H1 (cell line): ENCODE data around the gene TAF15. TPM values are rescaled to one million over a fixed set of nuclear protein-coding genes. Genes with fewer than 3 reads are reported as not detected.

ENCODE experiments used
- CTCF ChIA-PET: fragments of 300-600 bp; sonication (Branson Sonifier 250); formaldehyde crosslinking; loops from one replicate; lab custom pipeline; 2021; ENCODE audit not compliant: partially characterized antibody; lab: Charles Lee
- POLR2A ChIA-PET: fragments of 300-600 bp; sonication (Branson Sonifier 250); formaldehyde crosslinking; loops from one replicate; lab custom pipeline; 2021; ENCODE audit warnings: inconsistent platforms; ENCODE audit not compliant: partially characterized antibody; lab: Charles Lee
- DNase-seq, 2 experiments: peaks; one replicate each; pipeline versions ENCODE4 v3.0.0 to v3.0.0-alpha.2; 2010 to 2022; ENCODE audit warnings: low spot score in 2 of 2, low read depth in 1 of 2, mixed read lengths in 1 of 2
- FAIRE-seq: peaks from 2 replicates; lab custom pipeline; 2011; peaks lifted over from hg19 to GRCh38; lab: Jason Lieb, UNC
- H2AFZ ChIP-seq: 2 replicates; pipeline ENCODE4 v1.8.1; 2012; ENCODE audit warnings: low read length, inconsistent platforms
- H2AK5ac ChIP-seq: 2 replicates; pipeline ENCODE4 v1.6.1; 2013; ENCODE audit warnings: low read depth, low read length
- H2BK120ac ChIP-seq: replicated peaks from 2 replicates; pipeline ENCODE3; 2013; ENCODE audit warnings: low read depth, low read length, inconsistent platforms
- H2BK12ac ChIP-seq: 2 replicates; pipeline ENCODE4 v1.6.1; 2013; ENCODE audit warnings: low read depth, low read length
- H2BK15ac ChIP-seq: 2 replicates; pipeline ENCODE4 v1.6.1; 2013; ENCODE audit warnings: low read length
- H2BK20ac ChIP-seq: 2 replicates; pipeline ENCODE4 v1.6.1; 2013; ENCODE audit warnings: low read length
- H2BK5ac ChIP-seq: 2 replicates; pipeline ENCODE4 v1.6.1; 2013; ENCODE audit warnings: low read depth, low read length
- H3K14ac ChIP-seq: 2 replicates; pipeline ENCODE4 v1.6.1; 2013; ENCODE audit warnings: inconsistent platforms; ENCODE audit not compliant: insufficient read length
- H3K18ac ChIP-seq: 2 replicates; pipeline ENCODE4 v1.6.1; 2013; ENCODE audit warnings: low read length; ENCODE audit errors: extremely low read depth
- H3K23ac ChIP-seq: 2 replicates; pipeline ENCODE4 v1.6.1; 2013; ENCODE audit warnings: inconsistent platforms; ENCODE audit not compliant: insufficient read length
- H3K23me2 ChIP-seq: 2 replicates; pipeline ENCODE4 v1.6.1; 2013; ENCODE audit warnings: low read depth, low read length
- H3K27ac ChIP-seq: 2 replicates; pipeline ENCODE4 v1.6.1; 2011; ENCODE audit warnings: low read depth, low read length, inconsistent platforms
- H3K27me3 ChIP-seq, 4 experiments: replicated peaks in 1 of 4; 1 replicate in 1 of 4; 2 replicates in 3 of 4; pipeline versions ENCODE4 v1.6.1 to v1.8.1; 2011 to 2013; ENCODE audit warnings: low read length in 3 of 4, mild to moderate bottlenecking in 3 of 4, inconsistent platforms in 2 of 4, mixed read lengths in 2 of 4, moderate library complexity in 1 of 4; ENCODE audit not compliant: control insufficient read depth in 3 of 4, insufficient read depth in 3 of 4; ENCODE audit errors: extremely low read depth in 1 of 4
- H3K36me3 ChIP-seq, 4 experiments: 2 replicates each; pipeline versions ENCODE4 v1.6.1 to v1.8.1; 2011 to 2013; ENCODE audit warnings: mild to moderate bottlenecking in 4 of 4, low read length in 3 of 4, moderate library complexity in 2 of 4, control low read depth in 1 of 4, inconsistent platforms in 1 of 4; ENCODE audit not compliant: insufficient read depth in 4 of 4, control insufficient read depth in 2 of 4
- H3K4ac ChIP-seq: replicated peaks from 2 replicates; pipeline ENCODE3; 2013; ENCODE audit warnings: low read length, low read depth, mixed read lengths, inconsistent platforms; ENCODE audit not compliant: insufficient read length
- H3K4me1 ChIP-seq, 4 experiments: replicated peaks in 1 of 4; 1 replicate in 1 of 4; 2 replicates in 3 of 4; pipeline versions ENCODE4 v1.6.1 to v1.8.1; 2011 to 2013; ENCODE audit warnings: low read length in 3 of 4, inconsistent platforms in 2 of 4, mixed read lengths in 1 of 4; ENCODE audit not compliant: insufficient read depth in 4 of 4, control insufficient read depth in 3 of 4
- H3K4me2 ChIP-seq, 2 experiments: 2 replicates each; pipeline versions ENCODE4 v1.6.1 to v1.8.1; 2011 to 2013; ENCODE audit warnings: low read depth in 2 of 2, low read length in 2 of 2, control low read depth in 1 of 2, inconsistent platforms in 1 of 2, mild to moderate bottlenecking in 1 of 2; ENCODE audit not compliant: insufficient read depth in 1 of 2
- H3K4me3 ChIP-seq, 4 experiments: fragments of 200-600, 300-600 bp in 1 of 4; sonication (generic), shearing (Covaris generic), sonication (Bioruptor Twin) in 1 of 4; 2 replicates each; pipeline versions ENCODE4 v1.5.1 to v1.8.1; 2011 to 2016; ENCODE audit warnings: low read length in 4 of 4, low read depth in 3 of 4, control low read depth in 2 of 4, inconsistent platforms in 2 of 4, mild to moderate bottlenecking in 2 of 4, mixed read lengths in 1 of 4, moderate library complexity in 1 of 4; ENCODE audit not compliant: insufficient read depth in 2 of 4; ENCODE audit errors: extremely low read depth in 1 of 4
- H3K56ac ChIP-seq: replicated peaks from 2 replicates; pipeline ENCODE3; 2013; ENCODE audit warnings: low read depth, mild to moderate bottlenecking, mixed read lengths, low read length, inconsistent platforms; ENCODE audit not compliant: insufficient read length
- H3K79me1 ChIP-seq: 2 replicates; pipeline ENCODE4 v1.6.1; 2013; ENCODE audit warnings: low read depth, low read length, control low read depth
- H3K79me2 ChIP-seq, 2 experiments: 2 replicates each; pipeline versions ENCODE4 v1.6.1 to v1.8.1; 2012 to 2013; ENCODE audit warnings: low read length in 2 of 2, mild to moderate bottlenecking in 2 of 2, inconsistent platforms in 1 of 2; ENCODE audit not compliant: insufficient read depth in 2 of 2, control insufficient read depth in 1 of 2
- H3K9ac ChIP-seq, 4 experiments: replicated peaks in 1 of 4; 1 replicate in 1 of 4; 2 replicates in 3 of 4; pipeline versions ENCODE4 v1.6.1 to v1.8.1; 2011 to 2013; ENCODE audit warnings: low read depth in 3 of 4, low read length in 3 of 4, control low read depth in 2 of 4, mild to moderate bottlenecking in 2 of 4, moderate library complexity in 2 of 4, inconsistent platforms in 1 of 4; ENCODE audit errors: extremely low read depth in 1 of 4
- H3K9me3 ChIP-seq, 2 experiments: 2 replicates each; pipeline versions ENCODE4 v1.6.1 to v1.8.1; 2012 to 2013; ENCODE audit warnings: mild to moderate bottlenecking in 2 of 2, moderate library complexity in 2 of 2, control low read depth in 1 of 2, inconsistent platforms in 1 of 2, low read depth in 1 of 2, low read length in 1 of 2, mixed read lengths in 1 of 2; ENCODE audit not compliant: insufficient read depth in 2 of 2
- H4K20me1 ChIP-seq, 2 experiments: replicated peaks in 1 of 2; 2 replicates each; pipeline versions ENCODE3 to v1.8.1; 2011 to 2013; ENCODE audit warnings: inconsistent platforms in 2 of 2, low read length in 2 of 2, mild to moderate bottlenecking in 1 of 2; ENCODE audit not compliant: insufficient read depth in 2 of 2, control insufficient read depth in 1 of 2
- H4K5ac ChIP-seq: 2 replicates; pipeline ENCODE4 v1.6.1; 2013; ENCODE audit warnings: low read length, low read depth, mixed read lengths, inconsistent platforms; ENCODE audit not compliant: insufficient read length
- H4K8ac ChIP-seq: 2 replicates; pipeline ENCODE4 v1.8.0; 2013; ENCODE audit warnings: mild to moderate bottlenecking, moderate library complexity, low read length, inconsistent platforms; ENCODE audit not compliant: insufficient read depth; ENCODE audit errors: extremely low read depth
- H4K91ac ChIP-seq: replicated peaks from 2 replicates; pipeline ENCODE3; 2013; ENCODE audit warnings: low read length, mixed read lengths, inconsistent platforms; ENCODE audit not compliant: insufficient read length
- CBX8 ChIP-seq: fragments of 300-800, 300-1000 bp; sonication (generic); IDR thresholded peaks from 2 replicates; pipeline ENCODE4 v1.7.1; 2016; ENCODE audit warnings: low read depth, low read length, borderline replicate concordance
- CEBPB ChIP-seq: IDR thresholded peaks from 2 replicates; pipeline ENCODE4 v1.6.1; 2012; ENCODE audit warnings: low read depth, low read length
- CHD2 ChIP-seq: IDR thresholded peaks from 2 replicates; pipeline ENCODE4 v1.6.1; 2012; ENCODE audit warnings: low read length, improper control_type of control experiment
- EZH2 ChIP-seq: fragments of 200-600 bp; sonication (generic); IDR thresholded peaks from 2 replicates; pipeline ENCODE4 v1.7.1; 2012; ENCODE audit warnings: low read depth, mild to moderate bottlenecking, moderate library complexity, low read length, inconsistent platforms; ENCODE audit not compliant: severe bottlenecking
- GABPA ChIP-seq: IDR thresholded peaks from 2 replicates; pipeline ENCODE4 v1.6.1; 2011; ENCODE audit warnings: mild to moderate bottlenecking, low read length, moderate library complexity, borderline replicate concordance; ENCODE audit not compliant: insufficient read depth
- RXRA ChIP-seq: IDR thresholded peaks from 2 replicates; pipeline ENCODE4 v1.6.1; 2011; ENCODE audit warnings: low read depth, mild to moderate bottlenecking, low read length, moderate library complexity; ENCODE audit not compliant: insufficient read depth
- TAF1 ChIP-seq: IDR thresholded peaks from 2 replicates; pipeline ENCODE4 v1.6.1; 2011; ENCODE audit warnings: mild to moderate bottlenecking, low read depth, low read length
- WGBS, 2 experiments: shearing (Covaris generic) in 1 of 2; methylation state at CpG; one replicate each; pipeline versions ENCODE4 v1.1.6 to v1.1.7; 2013 to 2015; ENCODE audit warnings: low lambda C conversion rate in 2 of 2, mixed read lengths in 2 of 2, inconsistent platforms in 1 of 2, low coverage in 1 of 2, missing lambda C conversion rate in 1 of 2; ENCODE audit not compliant: insufficient replicate concordance in 2 of 2, insufficient coverage in 1 of 2, insufficient read length in 1 of 2; ENCODE audit errors: extremely low coverage in 1 of 2, missing lambda C conversion rate in 1 of 2; 5-methylcytosine and 5-hydroxymethylcytosine counted together
- polyA plus RNA-seq, 7 experiments: library from polyadenylated mRNA; depleted of rRNA in 3 of 7; stranded (reverse) in 5 of 7; unstranded in 2 of 7; fragments of >200 nt in 5 of 7; fragments of 200-250 nt in 2 of 7; gene quantifications; 1 replicate in 5 of 7; 2 replicates in 1 of 7; 4 replicates in 1 of 7; pipeline versions ENCODE4 v1.2.1 to v1.2.3, GENCODE V29; 2011 to 2013; ENCODE audit warnings: missing spikeins in 2 of 7, mixed read lengths in 2 of 7
- total RNA-seq: library from RNA; stranded (reverse); fragmentation: NEBNext Ultra II Directional; extraction: Animal tissue kit (Norgen Biotek cat#: 25700); gene quantifications from 2 replicates; pipeline ENCODE4 v1.2.1, GENCODE V29; 2021

Gene TAF15
- total and polyA plus RNA-seq, 2 of the 8 experiments (the other 6 are each of a cell fraction or from before 2014, with no cell fraction given), result 80.1 to 338 TPM

DNA sequence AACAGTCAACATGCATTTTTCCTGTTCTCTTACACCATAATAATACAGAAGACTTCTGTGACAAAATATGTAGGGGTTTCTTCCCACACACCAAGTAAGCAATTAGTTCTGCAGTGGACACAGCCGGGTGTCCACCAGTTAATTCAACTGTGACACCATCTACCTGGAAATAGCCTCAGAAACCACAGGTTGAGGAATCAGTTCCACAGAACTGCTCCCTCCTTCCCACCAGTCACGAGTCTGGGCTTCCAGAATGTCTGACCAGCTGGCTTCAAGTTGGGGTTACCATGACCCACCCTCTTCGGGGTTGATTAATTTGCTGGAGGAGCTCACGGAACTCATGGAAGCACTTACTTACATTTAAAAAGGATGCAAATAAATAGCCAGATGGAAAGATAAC, 84.5 kb downstream of the TAF15 start:
- 92% methylated on average over 4 of the region's 4 CpGs; no CpG with 5 or more reads in 1 of the 2 experiments for WGBS, 2 experiments
- FAIRE-seq (no peak), DNase-seq (no peak)
- H4K20me1 ChIP-seq, result no peaks in the 10 kb centered on the region
- no peak overlapping the region for H3K4me2 ChIP-seq
- no peak overlapping the region for H3K9ac ChIP-seq
- H3K27ac ChIP-seq, result no peak overlapping the region
- no peaks in the 10 kb centered on the region for H3K23me2 ChIP-seq
- no peak overlapping the region for H2BK15ac ChIP-seq
- H2AK5ac ChIP-seq, result no peak overlapping the region
- no peak overlapping the region for H4K5ac ChIP-seq
- ChIA-PET POLR2A (no interaction called here), CTCF (no interaction called here)
- H3K4me3 ChIP-seq, result no peak overlapping the region
- no peak overlapping the region for H3K23ac ChIP-seq
- no peak overlapping the region for H3K56ac ChIP-seq
- H3K14ac ChIP-seq, result no peak overlapping the region
- H3K27me3 ChIP-seq, result no peaks in the 10 kb centered on the region
- TF ChIP-seq TAF1, result no peak
- no peak for TF ChIP-seq GABPA
- no peak for TF ChIP-seq RXRA
- TF ChIP-seq CEBPB, result no peak
- no peak for TF ChIP-seq EZH2
- TF ChIP-seq CHD2, result no peak
- no peak for TF ChIP-seq CBX8
- peaks cover 0 to 8% (median 3%) of the 10 kb centered on the region in 4 experiments; a peak in 5 of 7 replicates for H3K4me1 ChIP-seq
- H4K8ac ChIP-seq, result no peak overlapping the region
- no peak overlapping the region for H4K91ac ChIP-seq
- H3K36me3 ChIP-seq, result no peaks in the 10 kb centered on the region
- no peak overlapping the region for H2BK5ac ChIP-seq
- H2BK20ac ChIP-seq, result no peak overlapping the region
- no peak overlapping the region for H3K4ac ChIP-seq
- no peak overlapping the region for H2AFZ ChIP-seq
- no peaks in the 10 kb centered on the region for H3K9me3 ChIP-seq
- H2BK12ac ChIP-seq, result no peak overlapping the region
- no peaks in the 10 kb centered on the region for H3K79me2 ChIP-seq
- no peak overlapping the region for H3K18ac ChIP-seq
- no peak overlapping the region for H2BK120ac ChIP-seq
- H3K79me1 ChIP-seq, result no peaks in the 10 kb centered on the region
